ENCODE measurements around the gene CDCP2. TPM values are rescaled to one million over a fixed set of nuclear protein-coding genes. Genes with fewer than 3 reads are reported as not detected.

Gene CDCP2
- total RNA-seq, 6 experiments from 2014 or later, result not detected

DNA sequence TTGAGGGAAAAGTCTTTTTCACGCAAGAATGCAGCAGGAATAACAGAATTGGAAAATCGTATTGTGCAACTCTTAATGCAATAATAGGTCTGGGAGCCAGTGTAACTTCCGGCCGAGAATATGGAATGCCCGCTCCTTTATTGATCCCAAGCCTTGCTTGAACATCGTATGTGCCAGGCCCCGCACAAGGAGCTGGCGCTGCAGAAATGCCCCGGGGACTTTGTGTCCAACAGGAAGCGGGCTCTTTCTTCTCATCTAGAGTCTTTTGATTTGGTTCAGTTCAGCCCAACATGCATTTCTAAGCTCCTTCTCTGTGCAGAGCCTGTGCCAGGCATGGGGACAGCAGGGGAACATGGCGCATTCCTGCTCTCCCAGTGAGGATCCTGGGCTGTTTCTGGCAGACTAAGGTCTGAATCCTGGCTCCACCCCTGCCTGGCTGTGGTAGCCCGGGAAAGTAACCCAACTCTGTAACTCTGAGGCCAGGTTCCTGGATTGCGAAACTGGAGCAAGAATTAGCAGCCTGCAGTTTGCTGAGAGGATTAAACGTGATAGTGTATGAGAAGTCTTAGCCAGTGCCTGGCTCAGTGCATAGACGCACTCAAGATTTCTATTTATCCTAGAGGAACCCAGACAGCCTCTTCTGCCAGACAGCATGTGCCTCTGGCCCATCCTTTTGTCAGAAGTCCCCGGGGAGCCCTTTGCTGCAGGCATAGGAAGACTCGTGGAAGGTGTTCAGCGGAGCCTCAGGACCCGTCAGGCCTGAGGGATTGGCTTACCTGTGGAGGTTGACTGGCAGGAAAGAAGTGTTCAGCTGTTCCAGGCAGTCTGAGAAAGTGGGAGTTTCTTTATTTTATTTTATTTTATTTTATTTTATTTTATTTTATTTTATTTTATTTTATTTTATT, 987 bp upstream of the CDCP2 start:
- Mint-ChIP-seq H3K4me1 (ENCODE audit: low read depth) (peaks cover 12% of the 10 kb centered on the region), H3K9me3 (no peaks in the 10 kb centered on the region), H3K27ac (no peak overlapping the region), H3K36me3 (ENCODE audit: low read depth) (no peaks in the 10 kb centered on the region), H3K27me3 (ENCODE audit: insufficient read depth) (peaks cover 2% of the 10 kb centered on the region; the same call in 1 of the 2 replicates), H3K4me3 (peak overlapping the region; percentile 23; the same call in 1 of the 2 replicates)
- DNase-seq, result peak; percentile 55
- TF ChIP-seq, protein P1, sequence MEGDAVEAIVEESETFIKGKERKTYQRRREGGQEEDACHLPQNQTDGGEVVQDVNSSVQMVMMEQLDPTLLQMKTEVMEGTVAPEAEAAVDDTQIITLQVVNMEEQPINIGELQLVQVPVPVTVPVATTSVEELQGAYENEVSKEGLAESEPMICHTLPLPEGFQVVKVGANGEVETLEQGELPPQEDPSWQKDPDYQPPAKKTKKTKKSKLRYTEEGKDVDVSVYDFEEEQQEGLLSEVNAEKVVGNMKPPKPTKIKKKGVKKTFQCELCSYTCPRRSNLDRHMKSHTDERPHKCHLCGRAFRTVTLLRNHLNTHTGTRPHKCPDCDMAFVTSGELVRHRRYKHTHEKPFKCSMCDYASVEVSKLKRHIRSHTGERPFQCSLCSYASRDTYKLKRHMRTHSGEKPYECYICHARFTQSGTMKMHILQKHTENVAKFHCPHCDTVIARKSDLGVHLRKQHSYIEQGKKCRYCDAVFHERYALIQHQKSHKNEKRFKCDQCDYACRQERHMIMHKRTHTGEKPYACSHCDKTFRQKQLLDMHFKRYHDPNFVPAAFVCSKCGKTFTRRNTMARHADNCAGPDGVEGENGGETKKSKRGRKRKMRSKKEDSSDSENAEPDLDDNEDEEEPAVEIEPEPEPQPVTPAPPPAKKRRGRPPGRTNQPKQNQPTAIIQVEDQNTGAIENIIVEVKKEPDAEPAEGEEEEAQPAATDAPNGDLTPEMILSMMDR (IDR thresholded peaks at IDR 0.05), result no peak

- no peak overlapping the region for H3K4me3 Mint-ChIP-seq
- TF ChIP-seq, protein P1 (IDR thresholded peaks at IDR 0.05), result no peak
- peaks cover 2% of the 10 kb centered on the region; the same call in 1 of the 2 replicates for H3K27me3 Mint-ChIP-seq (ENCODE audit: insufficient read depth)
- no peak for DNase-seq
- no peak overlapping the region for H3K27ac Mint-ChIP-seq
- no peaks in the 10 kb centered on the region for H3K36me3 Mint-ChIP-seq (ENCODE audit: low read depth)
- H3K9me3 Mint-ChIP-seq, result no peaks in the 10 kb centered on the region
- peaks cover 12% of the 10 kb centered on the region for H3K4me1 Mint-ChIP-seq (ENCODE audit: low read depth)
Measured at GRCh38 chr1:54151013-54151412, 1.8 kb downstream of the CDCP2 start.

DNA sequence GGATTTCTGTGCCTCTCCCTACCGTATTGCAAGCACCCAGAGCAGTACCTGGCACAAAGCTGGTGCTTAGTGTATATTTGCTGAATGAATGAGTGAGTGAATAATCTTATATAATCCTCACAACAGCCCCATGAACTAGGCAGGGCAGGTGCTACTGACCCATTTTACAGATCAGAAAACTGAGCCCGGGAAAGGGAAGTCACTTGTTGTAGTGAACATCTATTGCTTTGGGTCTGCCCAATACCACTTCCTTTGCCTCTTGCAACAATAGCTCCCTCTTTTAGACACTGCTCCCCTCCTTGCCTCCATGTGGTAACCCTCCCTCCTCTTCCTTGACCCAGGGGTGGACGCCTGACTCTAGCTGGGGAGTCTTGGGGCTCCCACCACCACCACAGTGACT, 3.1 kb downstream of the CDCP2 start:
- DNase-seq, result no peak
- Mint-ChIP-seq H3K9me3 (no peaks in the 10 kb centered on the region), H3K4me3 (no peak overlapping the region), H3K27me3 (ENCODE audit: insufficient read depth) (peaks cover 2% of the 10 kb centered on the region; the same call in 1 of the 2 replicates), H3K4me1 (ENCODE audit: low read depth) (peaks cover 12% of the 10 kb centered on the region), H3K27ac (no peak overlapping the region), H3K36me3 (ENCODE audit: low read depth) (no peaks in the 10 kb centered on the region)
- TF ChIP-seq, protein P1 (IDR thresholded peaks at IDR 0.05), result no peak

GRCh38 chr1:54144366-54144765, 8.4 kb downstream of the CDCP2 start:
- Mint-ChIP-seq H3K27ac (no peak overlapping the region), H3K4me1 (ENCODE audit: low read depth) (no peaks in the 10 kb centered on the region), H3K27me3 (ENCODE audit: insufficient read depth) (peaks cover 7% of the 10 kb centered on the region), H3K9me3 (no peaks in the 10 kb centered on the region), H3K4me3 (no peak overlapping the region), H3K36me3 (ENCODE audit: low read depth) (no peaks in the 10 kb centered on the region)
- TF ChIP-seq, protein P1 (IDR thresholded peaks at IDR 0.05), result no peak
- no peak for DNase-seq

DNA sequence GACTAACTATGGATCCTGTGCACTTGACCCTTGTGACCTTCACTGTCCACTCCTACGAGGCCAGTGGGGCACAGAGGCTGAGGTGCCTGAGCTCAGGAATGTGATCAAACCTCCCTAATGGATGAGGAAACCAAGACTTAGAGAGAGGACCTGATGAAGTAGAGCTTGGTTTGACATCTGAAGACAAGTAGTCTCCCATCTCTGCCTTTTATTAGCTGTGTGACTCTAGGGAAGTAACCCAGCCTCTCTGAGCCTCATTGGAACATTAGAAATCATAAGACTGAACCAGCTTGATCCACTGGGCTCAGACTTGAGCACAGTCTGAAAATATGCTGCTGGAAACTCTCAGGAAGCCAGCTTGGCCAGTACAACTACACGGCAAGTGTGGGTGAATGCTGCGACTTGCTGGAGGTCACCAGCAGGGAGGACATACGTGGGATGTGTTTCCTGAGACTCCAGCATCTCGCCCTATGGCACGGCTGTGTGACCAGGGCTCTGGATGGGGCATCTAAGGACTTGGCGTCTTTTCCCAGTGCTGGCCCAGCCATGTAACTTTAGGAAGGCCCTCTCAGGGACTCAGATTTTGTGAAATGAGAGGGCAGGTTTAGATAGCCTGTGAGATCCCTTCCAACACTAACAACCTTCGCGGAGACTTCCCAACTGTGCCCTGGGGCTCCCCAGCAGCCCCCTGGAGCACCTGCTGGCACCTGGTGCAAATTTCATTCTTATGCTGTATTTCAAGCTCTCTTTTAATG, 10.5 kb downstream of the CDCP2 start:
- Mint-ChIP-seq H3K9me3 (no peaks in the 10 kb centered on the region), H3K27ac (no peak overlapping the region), H3K4me1 (ENCODE audit: low read depth) (peaks cover 5% of the 10 kb centered on the region), H3K4me3 (no peak overlapping the region), H3K27me3 (ENCODE audit: insufficient read depth) (peaks cover 7% of the 10 kb centered on the region), H3K36me3 (ENCODE audit: low read depth) (no peaks in the 10 kb centered on the region)
- TF ChIP-seq, protein P1 (IDR thresholded peaks at IDR 0.05), result no peak
- DNase-seq, result no peak
